NCI-H774 (cell line): ENCODE data around the gene FAM193A.
A peak's percentile ranks its signal among the peaks of the same experiment; 100 is the strongest.
"Not testable (repeated sequence)": the region's sequence is repeated elsewhere in the genome, so short reads cannot be mapped to it uniquely, and the experiment has no call there.

Source experiments
- DNase-seq: peaks from one replicate; lab custom pipeline; 2025; lab: John Stamatoyannopoulos, UW

The FAM193A gene

GRCh38 chr4:2536193-2537010 is at the start of gene FAM193A:
FAM193A (plus strand) TSS chr4:2536647; CDS start chr4:2536916, 269 bp downstream.
- DNase-seq: peak; percentile 95

GRCh38 chr4:2486981-2487380 is 49.5 kb upstream of the FAM193A start:
- no peak for DNase-seq

- DNase-seq: no peak
These were observed 48.8 kb upstream of the FAM193A start for GRCh38 chr4:2487632-2488031.

- no peak for DNase-seq
These were observed 47.2 kb upstream of the FAM193A start for GRCh38 chr4:2489081-2489805.

- DNase-seq: no peak
These were observed 46.5 kb upstream of the FAM193A start for GRCh38 chr4:2489841-2490552.

GRCh38 chr4:2492970-2493369 is 43.5 kb upstream of the FAM193A start:
- no peak for DNase-seq

- DNase-seq: no peak
These were observed 41.5 kb upstream of the FAM193A start for GRCh38 chr4:2494992-2495391.

GRCh38 chr4:2497324-2497723 is 39.1 kb upstream of the FAM193A start:
- no peak for DNase-seq

GRCh38 chr4:2497931-2498330 is 38.5 kb upstream of the FAM193A start:
- DNase-seq: no peak

- no peak for DNase-seq
These were observed 35.9 kb upstream of the FAM193A start for GRCh38 chr4:2500547-2500946.

GRCh38 chr4:2501034-2501594 is 35.3 kb upstream of the FAM193A start:
- no peak for DNase-seq

GRCh38 chr4:2503809-2504208 is 32.6 kb upstream of the FAM193A start:
- DNase-seq: no peak

GRCh38 chr4:2507259-2507658 is 29.2 kb upstream of the FAM193A start:
- DNase-seq: no peak

- DNase-seq: no peak
These were observed 28.6 kb upstream of the FAM193A start for GRCh38 chr4:2507855-2508254.

- no peak for DNase-seq
These were observed 25.8 kb upstream of the FAM193A start for GRCh38 chr4:2510351-2511259.

GRCh38 chr4:2511645-2512131 is 24.8 kb upstream of the FAM193A start:
- DNase-seq: no peak

- no peak for DNase-seq
These were observed 23.9 kb upstream of the FAM193A start for GRCh38 chr4:2512396-2513135.

GRCh38 chr4:2514193-2514592 is 22.3 kb upstream of the FAM193A start:
- not testable (repeated sequence) for DNase-seq

GRCh38 chr4:2514944-2515343 is 21.5 kb upstream of the FAM193A start:
- DNase-seq: not testable (repeated sequence)

- DNase-seq: no peak
These were observed 20.5 kb upstream of the FAM193A start for GRCh38 chr4:2515830-2516550.
